ENCODE measurements around the gene TEAD4.

The TEAD4 gene

DNA sequence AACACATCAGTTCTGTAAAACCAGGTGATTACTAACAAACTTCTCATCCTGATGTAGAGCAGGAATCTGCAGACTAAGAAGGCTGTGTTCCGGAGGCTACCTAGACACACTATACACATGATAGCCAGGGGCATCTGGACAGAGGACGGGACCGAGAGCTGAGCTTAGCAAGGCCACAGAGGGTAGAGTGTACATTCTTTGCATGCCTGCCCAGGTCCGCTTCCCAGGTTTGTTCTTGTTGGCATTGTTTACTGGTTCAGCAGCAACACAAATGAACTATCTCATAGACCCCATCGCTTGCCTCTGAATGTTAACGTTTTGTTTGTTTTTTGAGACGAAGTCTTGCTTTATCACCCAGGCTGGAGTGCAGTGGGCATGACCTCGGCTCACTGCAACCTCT, 17.7 kb upstream of the TEAD4 start:
- DNase-seq (ENCODE audit: low read depth) = no peak
- H3K4me3 ChIP-seq (ENCODE audit: low read depth, low read length) = no peak overlapping the region
- TF ChIP-seq CTCF (conservative IDR thresholded peaks at IDR 0.05; ENCODE audit: low read depth, low read length) = no peak

DNA sequence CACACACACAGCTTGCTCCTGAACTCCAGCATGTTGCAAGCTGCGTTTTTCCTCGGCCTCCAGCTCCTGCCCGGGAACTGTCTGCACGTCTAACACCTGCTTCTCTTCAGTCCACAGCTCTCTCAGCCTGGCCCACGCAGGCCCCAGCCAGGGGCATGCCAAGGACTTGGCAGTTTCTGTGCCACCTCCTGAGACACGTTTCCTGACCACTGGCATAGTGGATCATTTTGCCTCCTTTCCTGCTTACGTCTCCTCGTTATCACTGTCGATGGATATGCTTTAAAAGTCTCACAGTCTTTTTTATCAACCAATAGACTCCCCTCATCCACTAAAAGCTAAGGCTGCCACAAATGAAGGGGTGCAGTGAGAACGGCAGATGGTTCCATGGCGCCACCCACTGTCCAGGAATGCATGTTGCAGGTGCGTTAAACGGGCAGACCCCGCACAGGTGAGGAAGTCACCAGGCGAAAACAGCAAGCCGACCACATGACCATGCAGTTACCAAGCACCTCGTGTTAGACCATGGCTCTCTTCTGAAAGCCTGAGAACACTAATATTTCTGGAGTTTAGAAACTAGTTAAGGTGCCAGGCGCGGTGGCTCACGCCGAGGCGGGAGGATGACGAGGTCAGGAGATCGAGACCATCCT, 14.7 kb upstream of the TEAD4 start:
- DNase-seq (ENCODE audit: low read depth) = peak; percentile 50
- no peak overlapping the region for H3K4me3 ChIP-seq (ENCODE audit: low read depth, low read length)
- peak; percentile 84 for TF ChIP-seq CTCF (conservative IDR thresholded peaks at IDR 0.05; ENCODE audit: low read depth, low read length)

GRCh38 chr12:2949411-2949810, 9.8 kb upstream of the TEAD4 start:
- no peak for TF ChIP-seq CTCF (conservative IDR thresholded peaks at IDR 0.05; ENCODE audit: low read depth, low read length)
- no peak for DNase-seq (ENCODE audit: low read depth)
- no peak overlapping the region for H3K4me3 ChIP-seq (ENCODE audit: low read depth, low read length)

DNA sequence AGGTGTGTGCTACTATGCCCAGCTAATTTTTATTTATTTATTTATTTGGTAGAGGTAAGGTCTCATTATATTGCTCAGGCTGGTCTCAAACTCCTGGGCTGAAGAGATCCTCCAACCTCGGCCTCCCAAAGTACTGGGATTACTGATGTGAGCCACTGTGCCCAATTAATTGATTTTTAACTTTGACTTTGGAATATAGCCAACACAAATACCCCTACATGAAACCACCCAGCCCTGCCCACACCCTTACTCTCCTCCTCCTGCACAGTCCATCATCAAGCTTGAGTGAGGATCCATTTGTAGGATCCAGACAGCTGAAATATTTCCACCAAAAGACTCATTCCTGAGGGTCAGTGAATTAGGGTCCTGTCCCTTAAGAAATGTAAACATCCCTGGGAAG, 3.3 kb upstream of the TEAD4 start:
- TF ChIP-seq CTCF (conservative IDR thresholded peaks at IDR 0.05; ENCODE audit: low read depth, low read length) = no peak
- no peak for DNase-seq (ENCODE audit: low read depth)
- no peak overlapping the region for H3K4me3 ChIP-seq (ENCODE audit: low read depth, low read length)

GRCh38 chr12:2957816-2958431, 1.3 kb upstream of the TEAD4 start:
- H3K4me3 ChIP-seq (ENCODE audit: low read depth, low read length) = peak overlapping the region; percentile 68
- peak; percentile 0 for TF ChIP-seq CTCF (conservative IDR thresholded peaks at IDR 0.05; ENCODE audit: low read depth, low read length)
- DNase-seq (ENCODE audit: low read depth) = peak; percentile 7

- DNase-seq (ENCODE audit: low read depth) = peak; percentile 33
- no peak for TF ChIP-seq CTCF (conservative IDR thresholded peaks at IDR 0.05; ENCODE audit: low read depth, low read length)
- peak overlapping the region; percentile 68 for H3K4me3 ChIP-seq (ENCODE audit: low read depth, low read length)
Measured at GRCh38 chr12:2958432-2959191, 585 bp upstream of the TEAD4 start.

Data from choroid plexus epithelial cell (primary cell).